ENCODE data around the gene CFAP61. TPM values are rescaled to one million over a fixed set of nuclear protein-coding genes. Genes with fewer than 3 reads are reported as not detected.

CFAP61 gene
- total and polyA plus RNA-seq, 3 experiments from 2014 or later, result not detected

DNA sequence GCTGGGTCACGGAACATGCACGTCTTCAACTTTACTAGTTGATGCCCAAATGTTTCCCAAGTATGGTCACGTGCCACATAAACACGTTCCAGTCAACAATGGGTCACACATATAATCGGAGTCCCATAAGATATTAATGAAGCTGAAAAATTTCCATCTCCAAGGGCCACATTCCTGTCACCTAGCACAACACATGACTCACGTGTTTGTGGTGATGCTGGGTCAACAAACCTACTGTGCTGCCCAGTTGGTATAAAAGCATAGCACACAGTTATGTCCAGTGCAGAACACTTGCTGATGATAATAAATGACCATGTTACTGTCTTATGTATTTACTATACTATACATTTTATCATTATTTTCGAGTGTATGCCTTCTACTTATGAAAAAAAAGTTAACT lies 247.6 kb downstream of the CFAP61 start:
- POLR2A ChIA-PET, result no interaction called here
- H3K27ac ChIP-seq (ENCODE audit: low read depth, low read length), result no peak overlapping the region
- no peak for DNase-seq
- H3K27me3 Mint-ChIP-seq, result peaks cover 6% of the 10 kb centered on the region in 2 donors
- no peaks in the 10 kb centered on the region for H3K9me3 ChIP-seq (ENCODE audit: low read length)
- H3K4me1 Mint-ChIP-seq, result no peaks in the 10 kb centered on the region
- H3K27me3 ChIP-seq (ENCODE audit: insufficient read depth, low read length, poor library complexity, severe bottlenecking), result no peaks in the 10 kb centered on the region
- H3K4me3 ChIP-seq (ENCODE audit: low read length), result no peak overlapping the region
- no peak overlapping the region for H3K27ac Mint-ChIP-seq
- no peaks in the 10 kb centered on the region for H3K4me1 ChIP-seq (ENCODE audit: insufficient read depth, low read length)
- no peak overlapping the region for H3K4me3 Mint-ChIP-seq
- H3K9me3 Mint-ChIP-seq, result peaks cover 0 to 1% (median 0%) of the 10 kb centered on the region in 5 donors
- CTCF ChIA-PET, result no interaction called here
- H3K36me3 Mint-ChIP-seq, result no peaks in the 10 kb centered on the region
- no peaks in the 10 kb centered on the region for H3K36me3 ChIP-seq (ENCODE audit: insufficient read depth, low read length)

DNA sequence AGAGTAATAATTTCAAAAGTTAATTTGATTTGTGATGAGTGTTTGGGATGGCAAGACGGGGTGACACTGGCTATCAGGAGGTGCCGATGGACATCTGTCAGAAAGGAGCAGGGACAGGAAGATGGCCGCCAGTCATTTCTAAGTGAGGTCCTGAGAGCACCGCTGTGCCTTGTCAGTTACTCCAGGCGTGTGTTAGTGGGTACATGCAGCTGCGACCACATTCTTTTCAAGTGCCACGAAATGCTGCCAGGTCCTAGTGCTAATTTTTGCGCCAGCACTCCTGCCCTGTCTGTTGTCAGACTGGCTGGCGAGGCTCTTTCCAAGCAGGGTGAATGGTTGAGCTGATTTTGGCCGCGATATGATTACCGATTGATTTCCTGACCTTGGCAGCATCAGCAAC lies 251.0 kb downstream of the CFAP61 start:
- Histone ChIP-seq H3K9me3 (ENCODE audit: low read length) (no peaks in the 10 kb centered on the region), H3K36me3 (ENCODE audit: insufficient read depth, low read length) (no peaks in the 10 kb centered on the region), H3K27ac (ENCODE audit: low read depth, low read length) (no peak overlapping the region), H3K27me3 (ENCODE audit: insufficient read depth, low read length, poor library complexity, severe bottlenecking) (no peaks in the 10 kb centered on the region), H3K4me3 (ENCODE audit: low read length) (no peak overlapping the region), H3K4me1 (ENCODE audit: insufficient read depth, low read length) (no peaks in the 10 kb centered on the region)
- Mint-ChIP-seq H3K27me3 (peaks cover 8 to 16% of the 10 kb centered on the region in 2 donors), H3K27ac (no peak overlapping the region), H3K4me1 (no peaks in the 10 kb centered on the region), H3K9me3 (peaks cover 0 to 1% (median 0%) of the 10 kb centered on the region in 5 donors), H3K4me3 (no peak overlapping the region), H3K36me3 (no peaks in the 10 kb centered on the region)
- ChIA-PET POLR2A (no interaction called here), CTCF (no interaction called here)
- no peak for DNase-seq

DNA sequence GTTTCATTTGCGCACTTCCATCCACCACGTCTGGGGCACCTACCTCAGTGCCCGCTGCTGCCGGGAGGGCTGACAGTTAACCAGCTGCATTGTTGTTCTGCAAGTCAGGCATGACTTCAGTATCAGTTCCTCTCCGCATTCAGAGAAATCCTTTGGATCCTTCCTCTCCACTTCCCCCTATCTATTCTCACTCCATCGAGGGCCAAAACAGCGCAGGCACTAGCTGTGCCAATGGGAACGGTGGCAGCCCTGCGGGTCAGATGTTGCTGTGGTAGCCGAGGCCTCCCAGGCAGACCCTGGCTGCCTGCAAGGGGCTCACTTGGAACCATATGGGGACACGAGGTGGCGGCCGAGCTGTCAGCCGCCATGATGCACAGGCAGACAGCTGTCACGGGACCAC lies 251.4 kb downstream of the CFAP61 start:
- Histone ChIP-seq H3K27ac (ENCODE audit: low read depth, low read length) (no peak overlapping the region), H3K27me3 (ENCODE audit: insufficient read depth, low read length, poor library complexity, severe bottlenecking) (no peaks in the 10 kb centered on the region), H3K9me3 (ENCODE audit: low read length) (no peaks in the 10 kb centered on the region), H3K4me3 (ENCODE audit: low read length) (no peak overlapping the region), H3K36me3 (ENCODE audit: insufficient read depth, low read length) (no peaks in the 10 kb centered on the region), H3K4me1 (ENCODE audit: insufficient read depth, low read length) (no peaks in the 10 kb centered on the region)
- no peak for DNase-seq
- peaks cover 0 to 1% (median 0%) of the 10 kb centered on the region in 5 donors for H3K9me3 Mint-ChIP-seq
- no peaks in the 10 kb centered on the region for H3K4me1 Mint-ChIP-seq
- H3K36me3 Mint-ChIP-seq, result no peaks in the 10 kb centered on the region
- ChIA-PET POLR2A (no interaction called here), CTCF (no interaction called here)
- H3K4me3 Mint-ChIP-seq, result no peak overlapping the region
- peaks cover 8 to 16% of the 10 kb centered on the region in 2 donors for H3K27me3 Mint-ChIP-seq
- no peak overlapping the region for H3K27ac Mint-ChIP-seq

- Histone ChIP-seq H3K9me3 (ENCODE audit: low read length) (no peaks in the 10 kb centered on the region), H3K36me3 (ENCODE audit: insufficient read depth, low read length) (no peaks in the 10 kb centered on the region), H3K27ac (ENCODE audit: low read depth, low read length) (no peak overlapping the region), H3K27me3 (ENCODE audit: insufficient read depth, low read length, poor library complexity, severe bottlenecking) (no peaks in the 10 kb centered on the region), H3K4me3 (ENCODE audit: low read length) (no peak overlapping the region), H3K4me1 (ENCODE audit: insufficient read depth, low read length) (no peaks in the 10 kb centered on the region)
- no peak for DNase-seq
- Mint-ChIP-seq H3K9me3 (peaks cover 0 to 1% (median 0%) of the 10 kb centered on the region in 5 donors), H3K4me3 (no peak overlapping the region), H3K27me3 (peaks cover 13 to 16% of the 10 kb centered on the region in 2 donors), H3K36me3 (no peaks in the 10 kb centered on the region), H3K27ac (no peak overlapping the region), H3K4me1 (no peaks in the 10 kb centered on the region)
- CTCF ChIA-PET, result no interaction called here
- POLR2A ChIA-PET, result no interaction called here
Measured at GRCh38 chr20:20304942-20305341, 252.6 kb downstream of the CFAP61 start.

- no peak overlapping the region for H3K4me3 Mint-ChIP-seq
- H3K27ac ChIP-seq (ENCODE audit: low read depth, low read length), result no peak overlapping the region
- DNase-seq, result no peak
- peaks cover 14 to 19% of the 10 kb centered on the region in 2 donors for H3K27me3 Mint-ChIP-seq
- H3K27ac Mint-ChIP-seq, result no peak overlapping the region
- H3K27me3 ChIP-seq (ENCODE audit: insufficient read depth, low read length, poor library complexity, severe bottlenecking), result no peaks in the 10 kb centered on the region
- H3K4me1 ChIP-seq (ENCODE audit: insufficient read depth, low read length), result no peaks in the 10 kb centered on the region
- H3K36me3 Mint-ChIP-seq, result no peaks in the 10 kb centered on the region
- no peak overlapping the region for H3K4me3 ChIP-seq (ENCODE audit: low read length)
- H3K36me3 ChIP-seq (ENCODE audit: insufficient read depth, low read length), result no peaks in the 10 kb centered on the region
- no peaks in the 10 kb centered on the region for H3K4me1 Mint-ChIP-seq
- H3K9me3 ChIP-seq (ENCODE audit: low read length), result no peaks in the 10 kb centered on the region
- H3K9me3 Mint-ChIP-seq, result peaks cover 0 to 7% (median 3%) of the 10 kb centered on the region in 5 donors
- CTCF ChIA-PET, result no interaction called here
- POLR2A ChIA-PET, result no interaction called here
Measured at GRCh38 chr20:20312562-20312961, 260.2 kb downstream of the CFAP61 start.

DNA sequence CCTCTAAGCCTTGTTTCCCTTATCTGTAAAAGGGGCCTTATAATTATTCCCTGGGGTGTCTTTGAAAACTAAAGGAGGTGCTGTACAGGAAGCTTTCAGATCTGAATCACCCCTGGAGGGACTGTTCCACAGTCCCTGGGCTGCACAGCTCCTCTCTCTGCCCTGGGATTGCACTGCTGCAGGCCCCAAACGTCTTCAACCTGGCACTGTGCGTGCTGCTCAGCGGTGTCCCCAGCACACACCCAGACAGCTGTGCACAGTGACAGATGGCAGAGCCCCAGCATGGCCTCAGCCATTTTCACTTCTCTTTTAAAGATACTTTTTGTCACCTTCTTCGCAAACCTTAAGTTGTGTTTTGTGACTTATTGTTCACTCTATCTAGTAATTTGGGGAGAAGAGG lies 264.9 kb downstream of the CFAP61 start:
- Histone ChIP-seq H3K4me1 (ENCODE audit: insufficient read depth, low read length) (no peaks in the 10 kb centered on the region), H3K9me3 (ENCODE audit: low read length) (no peaks in the 10 kb centered on the region), H3K27ac (ENCODE audit: low read depth, low read length) (no peak overlapping the region), H3K4me3 (ENCODE audit: low read length) (no peak overlapping the region), H3K27me3 (ENCODE audit: insufficient read depth, low read length, poor library complexity, severe bottlenecking) (no peaks in the 10 kb centered on the region), H3K36me3 (ENCODE audit: insufficient read depth, low read length) (no peaks in the 10 kb centered on the region)
- H3K4me3 Mint-ChIP-seq, result no peak overlapping the region
- H3K27me3 Mint-ChIP-seq, result peaks cover 6 to 14% of the 10 kb centered on the region in 2 donors
- peak overlapping the region in 1 of 8 donors; percentile 63 for H3K27ac Mint-ChIP-seq
- POLR2A ChIA-PET, result no interaction called here
- no peak for DNase-seq
- CTCF ChIA-PET, result no interaction called here
- no peaks in the 10 kb centered on the region for H3K4me1 Mint-ChIP-seq
- H3K9me3 Mint-ChIP-seq, result peaks cover 0 to 4% (median 3%) of the 10 kb centered on the region in 5 donors
- H3K36me3 Mint-ChIP-seq, result no peaks in the 10 kb centered on the region

DNA sequence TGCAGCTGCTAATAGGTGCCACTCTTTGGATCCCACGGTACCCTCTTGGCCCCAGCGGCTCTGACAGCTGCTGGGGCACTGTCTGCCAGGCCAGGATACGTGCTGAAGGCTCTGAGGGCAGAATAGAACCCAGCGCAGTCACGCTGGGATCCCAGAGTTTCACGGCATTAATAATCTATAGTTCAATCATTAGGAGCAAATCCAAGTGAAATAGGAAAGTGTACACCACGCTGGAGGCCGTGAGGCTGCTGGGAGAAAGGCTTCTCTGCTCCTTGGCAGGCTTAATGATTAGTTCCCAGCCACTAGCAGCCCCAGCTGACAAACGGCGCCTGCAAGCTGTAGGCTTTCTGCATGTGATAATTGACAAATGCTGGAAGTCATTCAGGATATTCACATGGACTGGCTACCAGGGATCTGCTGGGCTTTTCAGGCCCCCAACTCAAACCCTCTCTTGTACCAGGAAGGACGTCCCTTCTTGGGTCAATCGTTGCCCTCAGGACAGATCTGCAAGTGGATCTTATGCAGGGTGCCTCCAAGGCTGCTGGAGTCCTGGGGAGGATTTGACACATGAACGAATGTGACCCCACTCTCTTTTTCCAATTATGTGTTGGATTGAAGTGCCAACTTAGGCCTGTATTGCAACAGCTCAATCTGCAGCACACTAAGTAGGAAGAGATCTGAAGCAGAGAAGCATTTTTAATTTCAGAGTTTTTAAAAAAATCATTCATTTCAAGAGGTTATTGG lies 265.5 kb downstream of the CFAP61 start:
- no peak overlapping the region for H3K27ac ChIP-seq (ENCODE audit: low read depth, low read length)
- Mint-ChIP-seq H3K4me3 (no peak overlapping the region), H3K27me3 (peaks cover 6 to 9% of the 10 kb centered on the region in 2 donors), H3K36me3 (no peaks in the 10 kb centered on the region), H3K4me1 (no peaks in the 10 kb centered on the region), H3K9me3 (peaks cover 0 to 3% (median 2%) of the 10 kb centered on the region in 5 donors), H3K27ac (peak overlapping the region in 1 of 8 donors; percentile 63)
- no peaks in the 10 kb centered on the region for H3K9me3 ChIP-seq (ENCODE audit: low read length)
- CTCF ChIA-PET, result no interaction called here
- H3K4me1 ChIP-seq (ENCODE audit: insufficient read depth, low read length), result no peaks in the 10 kb centered on the region
- DNase-seq, result no peak
- H3K4me3 ChIP-seq (ENCODE audit: low read length), result no peak overlapping the region
- POLR2A ChIA-PET, result no interaction called here
- H3K36me3 ChIP-seq (ENCODE audit: insufficient read depth, low read length), result no peaks in the 10 kb centered on the region
- no peaks in the 10 kb centered on the region for H3K27me3 ChIP-seq (ENCODE audit: insufficient read depth, low read length, poor library complexity, severe bottlenecking)

DNA sequence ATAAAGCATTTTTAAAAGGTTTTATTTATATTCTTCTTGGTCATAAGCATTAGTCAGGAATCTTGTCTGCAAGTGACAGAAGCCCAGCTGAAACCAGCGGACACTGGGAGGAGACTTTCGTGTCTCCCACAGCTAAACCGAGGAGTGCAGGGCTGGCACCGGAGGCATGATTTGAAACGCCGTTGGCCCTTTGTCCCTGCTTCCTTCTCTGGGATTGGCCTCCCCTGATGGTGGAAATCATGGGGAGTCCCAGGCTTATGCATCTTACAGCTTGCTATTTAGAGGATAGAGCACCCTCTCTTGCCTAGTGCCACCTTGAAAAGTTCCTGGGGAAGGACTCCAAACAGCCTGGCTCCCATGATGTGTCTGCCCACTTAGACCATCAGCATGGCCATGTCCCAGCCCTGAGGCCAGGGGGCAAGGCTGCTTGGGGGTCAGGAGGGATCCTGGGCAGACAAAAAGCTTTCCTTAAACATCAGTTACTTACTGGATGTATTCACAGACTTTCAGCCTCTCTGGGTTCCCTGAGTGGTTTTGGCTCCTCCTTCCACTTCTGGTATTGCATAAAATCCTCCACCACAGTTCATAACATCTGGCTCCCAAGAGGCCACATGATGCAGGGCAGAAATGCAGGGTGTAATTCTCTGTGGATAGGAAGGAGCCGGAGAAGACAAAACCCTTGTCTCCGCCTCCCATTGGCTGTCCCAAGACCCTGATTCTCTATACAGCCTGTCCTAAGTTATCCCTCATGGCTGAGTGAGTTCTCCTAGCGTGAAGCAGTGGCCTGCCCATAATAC lies 266.2 kb downstream of the CFAP61 start:
- Histone ChIP-seq H3K9me3 (ENCODE audit: low read length) (no peaks in the 10 kb centered on the region), H3K4me1 (ENCODE audit: insufficient read depth, low read length) (no peaks in the 10 kb centered on the region), H3K4me3 (ENCODE audit: low read length) (no peak overlapping the region), H3K27me3 (ENCODE audit: insufficient read depth, low read length, poor library complexity, severe bottlenecking) (no peaks in the 10 kb centered on the region), H3K36me3 (ENCODE audit: insufficient read depth, low read length) (no peaks in the 10 kb centered on the region), H3K27ac (ENCODE audit: low read depth, low read length) (no peak overlapping the region)
- H3K27me3 Mint-ChIP-seq, result peaks cover 6 to 9% of the 10 kb centered on the region in 2 donors
- no peaks in the 10 kb centered on the region for H3K36me3 Mint-ChIP-seq
- H3K9me3 Mint-ChIP-seq, result peaks cover 0 to 3% (median 0%) of the 10 kb centered on the region in 5 donors
- CTCF ChIA-PET, result no interaction called here
- H3K27ac Mint-ChIP-seq, result no peak overlapping the region
- H3K4me1 Mint-ChIP-seq, result no peaks in the 10 kb centered on the region
- DNase-seq, result no peak
- no peak overlapping the region for H3K4me3 Mint-ChIP-seq
- POLR2A ChIA-PET, result no interaction called here
